ENCODE data around the gene CENPC.
"Not testable (repeated sequence)": the region's sequence is repeated elsewhere in the genome, so short reads cannot be mapped to it uniquely, and the experiment has no call there.

CENPC gene

DNA sequence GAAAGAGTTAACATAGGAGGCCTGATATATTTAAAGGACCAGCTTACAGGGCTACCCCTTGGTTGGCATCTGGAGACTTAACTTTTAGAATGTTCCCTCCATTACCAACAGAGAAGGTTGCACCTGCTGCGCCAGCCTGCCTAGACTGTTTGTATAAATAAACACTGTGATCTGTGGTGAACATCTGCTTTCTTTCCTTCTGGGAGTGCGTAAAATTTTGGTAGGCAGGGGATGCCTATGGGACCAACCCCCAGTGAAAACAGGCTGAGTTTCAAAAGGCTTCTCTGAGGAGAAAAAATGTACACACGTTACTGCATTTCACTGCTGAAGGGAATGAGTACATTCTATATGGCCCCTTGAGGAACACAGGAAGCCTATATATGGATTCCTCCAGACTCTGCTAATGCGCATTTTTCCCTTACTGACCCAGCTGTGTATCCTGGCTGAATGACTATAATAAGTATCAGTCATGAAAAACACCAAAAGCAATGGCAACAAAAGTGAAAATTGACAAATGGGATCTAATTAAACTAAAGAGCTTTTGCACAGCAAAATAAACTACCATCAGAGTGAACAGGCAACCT is 13.8 kb downstream of the CENPC start:
- ATAC-seq, result no peak
- no peak overlapping the region for H3K27ac Mint-ChIP-seq
- H3K36me3 Mint-ChIP-seq, result peaks cover 74% of the 10 kb centered on the region
- no peak overlapping the region for H3K4me3 Mint-ChIP-seq
- H3K9me3 Mint-ChIP-seq, result peaks cover 3% of the 10 kb centered on the region
- H3K4me1 Mint-ChIP-seq, result peaks cover 12% of the 10 kb centered on the region
- no peaks in the 10 kb centered on the region for H3K27me3 Mint-ChIP-seq

DNA sequence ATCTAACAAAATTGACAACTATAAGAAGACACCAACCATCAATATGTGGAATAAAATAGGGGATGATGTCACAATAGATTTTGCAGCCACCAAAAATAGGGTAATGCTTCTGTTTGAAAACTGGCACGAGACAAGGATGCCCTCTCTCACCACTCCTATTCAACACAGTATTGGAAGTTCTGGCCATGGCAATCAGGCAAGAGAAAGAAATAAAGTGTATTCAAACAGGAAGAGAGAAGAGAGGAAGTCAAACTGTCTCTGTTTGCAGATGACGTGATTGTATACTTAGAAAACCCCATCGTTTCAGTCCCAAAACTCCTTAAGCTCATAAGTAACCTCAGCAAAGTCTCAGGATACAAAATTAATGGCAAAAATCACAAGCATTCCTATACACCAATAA is 21.2 kb downstream of the CENPC start:
- not testable (repeated sequence) for H3K9me3 Mint-ChIP-seq, ATAC-seq, H3K27me3 Mint-ChIP-seq, H3K4me3 Mint-ChIP-seq
- Mint-ChIP-seq H3K36me3 (peaks cover 64% of the 10 kb centered on the region), H3K4me1 (peaks cover 54% of the 10 kb centered on the region), H3K27ac (peak overlapping the region; percentile 20)

DNA sequence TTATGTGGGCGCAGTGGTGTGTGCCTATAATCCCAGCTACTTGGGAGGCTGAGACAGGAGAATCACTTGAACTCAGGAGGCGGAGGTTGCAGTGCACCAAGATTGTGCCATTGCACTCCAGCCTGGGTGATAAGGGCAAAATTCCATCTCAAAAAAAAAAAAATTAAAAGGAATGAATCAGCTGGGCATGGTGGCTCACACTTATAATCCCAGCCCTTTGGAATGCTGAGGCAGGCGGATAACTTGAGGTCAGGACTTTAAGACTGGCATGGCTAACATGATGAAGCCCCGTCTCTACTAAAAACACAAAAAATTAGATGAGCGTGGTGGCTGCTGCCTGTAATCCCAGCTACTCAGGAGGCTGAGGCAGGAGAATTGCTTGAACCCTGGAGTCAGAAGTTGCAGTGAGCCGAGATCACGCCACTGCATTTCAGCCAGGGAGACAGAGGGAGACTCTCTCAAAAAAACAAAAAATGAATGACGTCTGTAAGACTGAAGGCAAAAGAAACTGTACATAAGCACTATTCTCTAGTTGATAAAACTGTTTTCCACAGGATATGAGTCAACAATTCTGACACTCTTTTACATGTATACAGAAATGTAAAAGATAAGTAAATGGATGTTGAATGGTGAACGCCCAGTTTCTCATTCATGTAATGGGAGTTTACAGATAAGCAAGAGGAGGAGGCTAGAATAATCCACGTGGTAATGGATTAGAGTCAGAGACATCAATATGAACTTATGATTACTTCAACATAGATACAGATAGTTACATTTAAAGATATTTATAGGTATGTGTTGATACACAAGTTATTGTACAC is 22.2 kb downstream of the CENPC start:
- no peak for ATAC-seq
- no peaks in the 10 kb centered on the region for H3K27me3 Mint-ChIP-seq
- H3K36me3 Mint-ChIP-seq, result peaks cover 54% of the 10 kb centered on the region
- H3K4me1 Mint-ChIP-seq, result peaks cover 49% of the 10 kb centered on the region
- no peaks in the 10 kb centered on the region for H3K9me3 Mint-ChIP-seq
- no peak overlapping the region for H3K27ac Mint-ChIP-seq
- H3K4me3 Mint-ChIP-seq, result no peak overlapping the region

DNA sequence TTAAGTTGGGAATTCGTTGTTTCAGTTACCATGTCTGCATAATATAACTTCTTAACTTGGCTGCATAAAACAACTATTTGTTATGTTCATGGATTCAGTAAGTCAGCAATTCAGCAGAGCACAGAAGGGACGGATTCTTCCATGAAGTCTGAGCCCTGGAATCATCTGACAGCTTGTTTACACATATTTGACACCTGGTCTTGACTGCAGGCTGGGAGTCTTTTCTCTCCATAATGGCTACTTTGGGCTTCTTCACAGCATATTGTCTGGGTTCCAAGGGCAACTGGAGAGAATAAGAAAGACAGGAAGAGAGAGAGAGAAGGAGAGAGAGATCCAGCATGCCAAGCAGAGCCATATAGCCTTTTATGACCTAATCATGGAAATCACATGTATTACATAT is 23.1 kb downstream of the CENPC start:
- no peaks in the 10 kb centered on the region for H3K9me3 Mint-ChIP-seq
- H3K27ac Mint-ChIP-seq, result no peak overlapping the region
- no peak overlapping the region for H3K4me3 Mint-ChIP-seq
- peaks cover 54% of the 10 kb centered on the region for H3K36me3 Mint-ChIP-seq
- ATAC-seq, result no peak
- H3K4me1 Mint-ChIP-seq, result peaks cover 49% of the 10 kb centered on the region
- no peaks in the 10 kb centered on the region for H3K27me3 Mint-ChIP-seq

DNA sequence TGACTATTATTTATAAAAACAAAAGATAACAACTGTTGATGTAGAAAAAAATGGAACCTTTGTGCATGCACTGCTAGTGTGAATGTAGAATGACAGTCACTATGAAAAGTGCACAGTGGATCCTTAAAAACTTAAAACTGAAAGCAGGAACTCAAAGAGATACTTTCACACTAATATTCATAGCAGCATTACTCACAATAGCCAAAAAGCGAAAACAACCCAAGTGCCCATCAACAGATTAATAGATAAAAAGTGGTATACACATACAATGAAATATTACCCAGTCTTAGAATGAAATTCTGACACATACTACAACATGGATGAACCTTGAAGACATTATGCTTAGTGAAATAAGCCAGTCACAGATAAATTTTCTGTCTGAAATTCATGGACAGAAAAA is 23.8 kb downstream of the CENPC start:
- Mint-ChIP-seq H3K27ac (no peak overlapping the region), H3K36me3 (peaks cover 49% of the 10 kb centered on the region), H3K4me1 (peaks cover 42% of the 10 kb centered on the region), H3K27me3 (no peaks in the 10 kb centered on the region), H3K9me3 (no peaks in the 10 kb centered on the region), H3K4me3 (no peak overlapping the region)
- no peak for ATAC-seq

DNA sequence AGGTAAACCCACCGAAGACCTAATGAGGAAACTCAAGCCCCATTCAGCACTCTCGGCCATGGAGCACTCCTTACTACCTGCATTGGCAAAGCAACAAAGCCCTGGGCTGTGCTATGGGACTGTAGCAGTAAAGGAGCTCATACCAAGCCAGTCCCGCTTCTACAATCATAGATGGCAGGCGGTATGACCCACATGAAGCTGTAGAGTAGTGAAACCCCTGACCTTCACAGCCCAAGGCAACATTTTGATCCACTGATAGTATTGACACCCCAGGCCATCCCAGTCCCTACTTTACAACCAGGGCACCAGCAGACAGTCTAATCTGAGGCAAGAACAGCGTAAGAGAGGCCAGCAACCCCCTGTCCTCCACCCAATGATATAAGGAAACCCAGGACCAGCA is 25.2 kb downstream of the CENPC start:
- H3K36me3 Mint-ChIP-seq, result peaks cover 36% of the 10 kb centered on the region
- no peak overlapping the region for H3K27ac Mint-ChIP-seq

DNA sequence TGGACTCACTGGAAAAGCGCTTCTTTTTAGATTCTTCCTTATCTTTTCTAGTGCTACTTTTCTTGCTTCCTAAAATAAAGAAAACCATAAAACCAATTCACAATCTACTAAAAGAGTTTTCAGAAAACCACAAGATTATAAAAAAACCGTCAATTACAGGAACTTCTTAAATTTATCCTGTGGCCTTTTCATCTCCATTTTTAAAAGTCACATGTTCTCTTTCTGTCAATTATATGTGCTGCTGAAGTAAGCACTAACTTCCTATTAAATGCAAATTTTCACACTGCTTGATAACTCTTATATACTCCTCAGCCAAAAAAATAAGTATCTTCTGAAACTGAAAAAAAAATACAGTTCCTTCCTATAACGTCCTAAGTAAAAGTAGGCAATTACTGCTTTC is 32.8 kb downstream of the CENPC start:
- ATAC-seq, result no peak
- Mint-ChIP-seq H3K27me3 (no peaks in the 10 kb centered on the region), H3K36me3 (peaks cover 54% of the 10 kb centered on the region), H3K4me3 (no peak overlapping the region), H3K9me3 (no peaks in the 10 kb centered on the region), H3K4me1 (peaks cover 7% of the 10 kb centered on the region), H3K27ac (no peak overlapping the region)

More for the DNA sequence above, 25.2 kb downstream of the CENPC start:
- Mint-ChIP-seq H3K27me3 (no peaks in the 10 kb centered on the region), H3K9me3 (no peaks in the 10 kb centered on the region), H3K4me3 (no peak overlapping the region), H3K4me1 (peaks cover 30% of the 10 kb centered on the region)
- no peak for ATAC-seq

DNA sequence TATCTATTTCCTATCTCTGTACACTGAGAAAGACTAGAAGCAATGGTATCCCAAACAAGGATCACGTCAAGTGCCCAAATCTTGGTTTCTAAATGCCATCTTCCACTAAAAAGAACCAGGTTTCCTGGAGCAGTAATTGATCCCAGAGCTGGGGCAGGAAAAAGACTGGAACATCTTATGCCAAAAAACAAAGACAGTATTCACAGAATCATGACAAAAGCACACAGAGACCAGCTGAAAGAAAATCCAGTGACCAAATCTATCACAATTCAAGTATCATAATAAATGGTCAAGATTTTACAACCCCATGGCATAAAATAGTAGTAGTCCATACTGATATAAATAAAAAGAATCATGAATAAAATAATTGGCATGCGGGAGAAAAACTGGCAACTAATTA is 44.9 kb downstream of the CENPC start:
- Mint-ChIP-seq H3K27me3 (no peaks in the 10 kb centered on the region), H3K27ac (no peak overlapping the region), H3K4me1 (peaks cover 6% of the 10 kb centered on the region), H3K36me3 (peaks cover 54% of the 10 kb centered on the region), H3K9me3 (no peaks in the 10 kb centered on the region), H3K4me3 (no peak overlapping the region)
- ATAC-seq, result no peak

DNA sequence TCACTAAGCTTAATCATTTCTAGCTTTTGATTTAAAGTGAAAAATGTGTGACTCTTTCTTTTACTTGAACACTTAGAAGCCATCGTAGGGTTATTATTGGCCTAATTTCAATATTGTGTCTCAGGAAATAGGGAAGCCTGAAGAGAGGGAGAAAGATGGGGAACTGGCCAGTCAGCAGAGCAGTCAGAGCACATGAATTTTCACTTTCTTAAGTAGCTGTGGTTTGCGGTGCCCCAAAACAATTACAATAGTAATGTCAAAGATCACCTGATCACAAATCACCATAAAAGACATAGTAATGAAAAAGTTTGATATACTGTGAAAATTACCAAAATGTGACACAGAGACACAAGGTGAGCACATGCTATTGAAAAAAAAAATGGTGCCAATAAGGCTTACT is 45.5 kb downstream of the CENPC start:
- no peaks in the 10 kb centered on the region for H3K27me3 Mint-ChIP-seq
- peaks cover 6% of the 10 kb centered on the region for H3K4me1 Mint-ChIP-seq
- no peak for ATAC-seq
- no peak overlapping the region for H3K27ac Mint-ChIP-seq
- no peak overlapping the region for H3K4me3 Mint-ChIP-seq
- H3K9me3 Mint-ChIP-seq, result no peaks in the 10 kb centered on the region
- H3K36me3 Mint-ChIP-seq, result peaks cover 53% of the 10 kb centered on the region

DNA sequence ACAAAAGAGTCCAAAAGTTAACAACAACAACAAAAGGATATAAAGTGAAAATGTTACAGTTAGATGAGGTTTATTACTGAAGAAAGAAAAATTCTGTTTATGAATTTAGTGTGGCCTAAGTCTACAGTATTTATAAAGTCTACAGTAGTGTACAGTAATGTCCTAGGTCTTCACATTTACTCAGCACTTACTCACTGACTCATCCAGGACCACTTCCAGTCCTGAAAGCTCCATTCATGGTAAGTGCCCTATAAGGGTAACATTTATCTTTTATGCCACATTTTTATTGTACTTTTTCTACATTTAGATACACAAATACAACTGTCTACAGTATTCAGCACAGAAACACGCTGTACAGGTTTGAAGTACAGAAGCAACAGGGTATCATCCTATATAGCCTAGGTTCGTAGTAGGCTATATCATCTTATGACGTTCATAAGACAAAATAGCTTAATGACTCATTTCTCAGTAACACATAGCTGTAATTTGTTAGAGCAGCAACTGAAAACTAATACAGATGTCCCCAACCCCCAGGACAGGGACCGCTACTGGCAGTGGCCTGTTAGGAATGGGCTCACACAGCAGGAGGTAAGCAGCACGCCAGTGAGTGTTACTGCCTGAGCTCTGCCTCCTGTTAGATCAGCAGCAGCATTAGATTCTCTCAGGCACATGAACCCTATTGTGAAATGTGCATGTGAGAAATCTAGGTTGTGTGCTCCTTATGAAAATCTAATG is 61.3 kb downstream of the CENPC start:
- no peak overlapping the region for H3K4me3 Mint-ChIP-seq
- H3K4me1 Mint-ChIP-seq, result peaks cover 8% of the 10 kb centered on the region
- ATAC-seq, result no peak
- peaks cover 12% of the 10 kb centered on the region for H3K9me3 Mint-ChIP-seq
- H3K36me3 Mint-ChIP-seq, result peaks cover 73% of the 10 kb centered on the region
- no peaks in the 10 kb centered on the region for H3K27me3 Mint-ChIP-seq
- no peak overlapping the region for H3K27ac Mint-ChIP-seq

DNA sequence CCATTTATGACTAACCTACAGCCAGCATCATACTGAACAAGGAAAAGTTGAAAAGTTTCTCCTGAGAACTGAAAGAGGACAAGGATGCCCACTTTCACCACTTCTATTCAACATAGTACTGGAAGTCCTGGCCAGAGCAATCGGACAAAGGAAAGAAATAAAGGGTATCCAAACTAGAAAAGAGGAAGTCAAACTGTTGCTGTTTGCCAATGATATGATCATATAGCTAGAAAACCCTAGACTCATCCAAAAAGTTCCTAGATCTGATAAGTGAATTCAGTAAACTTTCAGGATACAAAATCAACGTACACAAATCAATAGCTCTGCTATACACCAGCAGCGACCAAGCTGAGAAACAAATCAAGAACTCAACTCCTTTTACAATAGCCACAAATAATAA is 64.5 kb downstream of the CENPC start:
- Mint-ChIP-seq H3K4me3 (no peak overlapping the region), H3K36me3 (peaks cover 95% of the 10 kb centered on the region), H3K27me3 (no peaks in the 10 kb centered on the region), H3K4me1 (peaks cover 8% of the 10 kb centered on the region), H3K9me3 (peaks cover 19% of the 10 kb centered on the region), H3K27ac (no peak overlapping the region)
- no peak for ATAC-seq

DNA sequence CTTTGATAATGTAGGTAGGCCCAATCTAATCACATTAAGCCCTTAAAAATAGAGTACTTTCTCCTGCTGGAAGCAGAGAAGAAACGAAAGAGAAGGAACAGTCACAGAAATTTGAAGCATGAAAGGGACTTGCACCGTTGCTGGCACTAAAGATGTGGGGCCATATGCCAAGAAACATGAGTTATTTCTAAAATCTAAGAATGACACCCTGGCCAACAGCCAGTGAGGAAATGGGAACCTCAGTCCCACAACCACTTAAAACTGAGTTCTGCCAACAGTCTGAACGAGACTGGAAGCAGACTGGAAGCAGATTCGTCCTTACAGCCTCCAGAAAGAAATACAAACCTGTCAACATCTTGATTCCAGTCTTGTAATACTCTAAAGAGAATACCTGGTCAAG is 70.1 kb downstream of the CENPC start:
- no peak for ATAC-seq
- peaks cover 85% of the 10 kb centered on the region for H3K36me3 Mint-ChIP-seq
- H3K4me3 Mint-ChIP-seq, result no peak overlapping the region
- H3K27me3 Mint-ChIP-seq, result no peaks in the 10 kb centered on the region
- no peak overlapping the region for H3K27ac Mint-ChIP-seq
- peaks cover 15% of the 10 kb centered on the region for H3K9me3 Mint-ChIP-seq
- no peaks in the 10 kb centered on the region for H3K4me1 Mint-ChIP-seq

DNA sequence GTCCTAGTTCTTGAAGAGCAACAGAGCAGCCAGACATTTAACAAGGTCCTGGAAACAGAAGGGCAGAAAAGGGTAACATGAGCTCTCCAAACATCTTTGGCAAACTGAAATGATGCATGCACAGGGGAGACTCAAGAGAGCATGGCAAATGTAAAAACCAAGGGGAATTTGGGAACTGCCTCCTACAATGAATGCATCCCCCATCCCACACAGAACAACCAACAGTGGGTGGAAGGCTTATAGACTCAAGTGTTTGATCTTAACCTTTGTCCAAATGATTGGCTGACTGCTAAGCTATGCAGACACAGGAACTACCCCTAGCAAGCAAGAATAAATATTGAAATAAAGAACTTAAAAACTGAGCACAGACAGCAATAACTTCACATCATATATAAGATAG is 74.4 kb downstream of the CENPC start:
- peaks cover 69% of the 10 kb centered on the region for H3K36me3 Mint-ChIP-seq

DNA sequence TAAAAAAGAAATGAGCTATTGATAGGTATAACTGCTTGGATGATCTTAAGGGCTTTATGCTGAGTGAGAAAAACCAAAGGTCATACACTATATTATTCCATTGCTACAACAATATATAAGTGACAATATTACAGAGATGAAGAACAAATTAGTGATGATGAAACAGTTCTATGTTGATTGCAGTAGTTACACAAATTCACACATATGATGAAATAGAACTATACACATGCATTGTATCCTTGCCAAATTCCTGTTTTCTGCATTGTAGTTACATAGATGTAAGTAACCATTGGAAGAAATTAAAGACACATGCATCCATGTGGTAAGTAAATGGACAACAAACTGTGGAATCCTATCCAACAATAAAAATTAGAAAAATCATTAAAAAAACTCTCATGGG is 76.5 kb downstream of the CENPC start:
- no peaks in the 10 kb centered on the region for H3K9me3 Mint-ChIP-seq
- peaks cover 56% of the 10 kb centered on the region for H3K36me3 Mint-ChIP-seq
- ATAC-seq, result no peak
- H3K27ac Mint-ChIP-seq, result no peak overlapping the region
- H3K4me1 Mint-ChIP-seq, result no peaks in the 10 kb centered on the region
- no peak overlapping the region for H3K4me3 Mint-ChIP-seq
- no peaks in the 10 kb centered on the region for H3K27me3 Mint-ChIP-seq

More for the DNA sequence above, 74.4 kb downstream of the CENPC start:
- Mint-ChIP-seq H3K27me3 (no peaks in the 10 kb centered on the region), H3K4me1 (no peaks in the 10 kb centered on the region), H3K4me3 (no peak overlapping the region), H3K27ac (no peak overlapping the region), H3K9me3 (no peaks in the 10 kb centered on the region)
- ATAC-seq, result no peak

DNA sequence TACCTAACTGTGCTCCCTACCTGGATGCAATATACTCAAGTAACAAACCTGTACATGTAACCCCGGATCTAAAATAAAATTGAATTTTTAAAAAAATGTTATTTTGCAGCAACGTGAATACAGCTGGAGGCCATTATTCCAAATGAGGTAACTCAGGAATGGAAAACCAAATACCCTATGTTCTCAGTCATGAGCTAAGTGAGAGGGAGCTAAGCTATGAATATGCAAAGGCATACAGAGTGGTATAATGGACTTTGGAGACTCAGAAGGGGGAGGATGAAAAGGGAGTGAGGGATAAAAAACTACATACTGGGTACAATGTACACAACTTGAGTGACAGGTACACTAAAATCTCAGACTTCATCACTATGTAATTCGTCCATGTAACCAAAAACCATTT is 78.6 kb downstream of the CENPC start:
- Mint-ChIP-seq H3K9me3 (no peaks in the 10 kb centered on the region), H3K4me3 (no peak overlapping the region), H3K36me3 (peaks cover 55% of the 10 kb centered on the region), H3K27me3 (no peaks in the 10 kb centered on the region), H3K27ac (no peak overlapping the region), H3K4me1 (peaks cover 9% of the 10 kb centered on the region)
- no peak for ATAC-seq

DNA sequence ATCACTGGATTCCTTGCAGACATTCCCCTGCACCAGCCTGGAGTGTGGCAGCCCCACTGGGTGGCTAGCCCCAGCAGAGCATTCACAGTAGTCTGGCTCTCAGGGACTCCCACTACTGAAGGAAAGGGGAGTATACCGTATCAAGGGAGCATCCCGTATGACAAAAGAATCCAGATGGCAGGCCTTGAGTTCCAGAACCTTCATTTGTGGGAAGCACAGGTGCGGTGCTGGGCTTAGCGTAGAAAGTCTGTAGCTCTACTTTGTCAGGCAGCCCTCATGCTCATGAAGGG is 79.6 kb downstream of the CENPC start:
- Mint-ChIP-seq H3K9me3 (no peaks in the 10 kb centered on the region), H3K27me3 (no peaks in the 10 kb centered on the region), H3K4me3 (no peak overlapping the region), H3K4me1 (peaks cover 9% of the 10 kb centered on the region), H3K36me3 (peaks cover 47% of the 10 kb centered on the region), H3K27ac (no peak overlapping the region)
- no peak for ATAC-seq
